Panc1 (cell line): ENCODE results near the gene SRRT.

ENCODE experiments used
- SIN3A ChIP-seq: IDR thresholded peaks from 2 replicates; pipeline ENCODE4 v1.6.1; 2012; ENCODE audit warnings: low read depth, mild to moderate bottlenecking, low read length, moderate library complexity, borderline replicate concordance; ENCODE audit not compliant: insufficient read depth
- TF ChIP-seq, protein P1 (sequence below): fragments of 450-650 bp; IDR thresholded peaks from 2 replicates; pipeline ENCODE4 v1.5.1; 2017; ENCODE audit warnings: mild to moderate bottlenecking
- TF ChIP-seq, protein P2 (sequence below), 2 experiments: IDR thresholded peaks; 2 replicates each; pipeline ENCODE4 v1.6.1; 2011 to 2012; ENCODE audit warnings: low read depth in 2 of 2, control low read depth in 1 of 2, low read length in 1 of 2, mild to moderate bottlenecking in 1 of 2, moderate library complexity in 1 of 2; ENCODE audit not compliant: insufficient read depth in 1 of 2

DNA sequence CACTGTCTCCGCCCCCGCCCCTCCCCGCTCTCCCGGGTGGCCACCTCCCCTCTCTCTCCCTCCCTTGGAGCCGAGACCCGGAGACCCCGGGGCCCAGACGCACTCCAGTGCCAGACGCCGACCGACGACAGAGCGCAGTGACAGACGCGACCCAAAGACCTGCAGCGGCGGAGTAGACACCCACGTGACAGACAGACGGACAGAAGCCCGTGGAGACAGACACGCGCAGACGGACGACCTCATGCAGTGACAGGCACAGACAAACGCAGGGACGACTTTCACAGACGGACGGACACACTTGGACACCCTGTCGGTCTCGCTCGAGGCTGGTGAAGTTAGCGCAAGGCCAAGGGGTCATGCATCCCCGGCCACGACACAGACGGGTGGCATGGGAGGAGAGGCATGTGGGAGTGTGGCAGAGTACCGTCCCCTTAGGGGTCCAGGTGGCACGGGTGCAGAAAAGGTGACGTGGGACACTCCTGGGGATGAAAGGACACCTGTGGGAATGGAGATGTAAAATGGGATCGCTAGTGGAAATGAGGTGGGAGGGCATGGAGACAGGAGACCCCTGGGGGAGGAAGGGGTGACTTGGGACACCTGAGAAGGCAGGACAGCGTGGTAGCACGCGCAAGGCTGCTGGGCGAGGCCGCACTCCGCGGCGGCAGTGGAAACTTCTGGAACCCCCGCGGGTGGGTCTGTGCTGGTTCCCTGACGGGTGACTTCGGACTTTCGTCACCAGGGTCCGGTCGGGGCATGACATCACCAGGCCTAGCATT lies 21.2 kb downstream of the SRRT start:
- TF ChIP-seq, protein P1, sequence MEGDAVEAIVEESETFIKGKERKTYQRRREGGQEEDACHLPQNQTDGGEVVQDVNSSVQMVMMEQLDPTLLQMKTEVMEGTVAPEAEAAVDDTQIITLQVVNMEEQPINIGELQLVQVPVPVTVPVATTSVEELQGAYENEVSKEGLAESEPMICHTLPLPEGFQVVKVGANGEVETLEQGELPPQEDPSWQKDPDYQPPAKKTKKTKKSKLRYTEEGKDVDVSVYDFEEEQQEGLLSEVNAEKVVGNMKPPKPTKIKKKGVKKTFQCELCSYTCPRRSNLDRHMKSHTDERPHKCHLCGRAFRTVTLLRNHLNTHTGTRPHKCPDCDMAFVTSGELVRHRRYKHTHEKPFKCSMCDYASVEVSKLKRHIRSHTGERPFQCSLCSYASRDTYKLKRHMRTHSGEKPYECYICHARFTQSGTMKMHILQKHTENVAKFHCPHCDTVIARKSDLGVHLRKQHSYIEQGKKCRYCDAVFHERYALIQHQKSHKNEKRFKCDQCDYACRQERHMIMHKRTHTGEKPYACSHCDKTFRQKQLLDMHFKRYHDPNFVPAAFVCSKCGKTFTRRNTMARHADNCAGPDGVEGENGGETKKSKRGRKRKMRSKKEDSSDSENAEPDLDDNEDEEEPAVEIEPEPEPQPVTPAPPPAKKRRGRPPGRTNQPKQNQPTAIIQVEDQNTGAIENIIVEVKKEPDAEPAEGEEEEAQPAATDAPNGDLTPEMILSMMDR, result no peak
- TF ChIP-seq, protein P2, sequence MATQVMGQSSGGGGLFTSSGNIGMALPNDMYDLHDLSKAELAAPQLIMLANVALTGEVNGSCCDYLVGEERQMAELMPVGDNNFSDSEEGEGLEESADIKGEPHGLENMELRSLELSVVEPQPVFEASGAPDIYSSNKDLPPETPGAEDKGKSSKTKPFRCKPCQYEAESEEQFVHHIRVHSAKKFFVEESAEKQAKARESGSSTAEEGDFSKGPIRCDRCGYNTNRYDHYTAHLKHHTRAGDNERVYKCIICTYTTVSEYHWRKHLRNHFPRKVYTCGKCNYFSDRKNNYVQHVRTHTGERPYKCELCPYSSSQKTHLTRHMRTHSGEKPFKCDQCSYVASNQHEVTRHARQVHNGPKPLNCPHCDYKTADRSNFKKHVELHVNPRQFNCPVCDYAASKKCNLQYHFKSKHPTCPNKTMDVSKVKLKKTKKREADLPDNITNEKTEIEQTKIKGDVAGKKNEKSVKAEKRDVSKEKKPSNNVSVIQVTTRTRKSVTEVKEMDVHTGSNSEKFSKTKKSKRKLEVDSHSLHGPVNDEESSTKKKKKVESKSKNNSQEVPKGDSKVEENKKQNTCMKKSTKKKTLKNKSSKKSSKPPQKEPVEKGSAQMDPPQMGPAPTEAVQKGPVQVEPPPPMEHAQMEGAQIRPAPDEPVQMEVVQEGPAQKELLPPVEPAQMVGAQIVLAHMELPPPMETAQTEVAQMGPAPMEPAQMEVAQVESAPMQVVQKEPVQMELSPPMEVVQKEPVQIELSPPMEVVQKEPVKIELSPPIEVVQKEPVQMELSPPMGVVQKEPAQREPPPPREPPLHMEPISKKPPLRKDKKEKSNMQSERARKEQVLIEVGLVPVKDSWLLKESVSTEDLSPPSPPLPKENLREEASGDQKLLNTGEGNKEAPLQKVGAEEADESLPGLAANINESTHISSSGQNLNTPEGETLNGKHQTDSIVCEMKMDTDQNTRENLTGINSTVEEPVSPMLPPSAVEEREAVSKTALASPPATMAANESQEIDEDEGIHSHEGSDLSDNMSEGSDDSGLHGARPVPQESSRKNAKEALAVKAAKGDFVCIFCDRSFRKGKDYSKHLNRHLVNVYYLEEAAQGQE (IDR thresholded peaks at IDR 0.05; ENCODE audit: insufficient read depth in 1 of 2, low read depth in 2 of 2, low read length in 1 of 2), result no peak
- no peak for TF ChIP-seq SIN3A
